ENCODE results near the gene PLPP4.
A peak's percentile ranks its signal among the peaks of the same experiment; 100 is the strongest.

Gene PLPP4

DNA sequence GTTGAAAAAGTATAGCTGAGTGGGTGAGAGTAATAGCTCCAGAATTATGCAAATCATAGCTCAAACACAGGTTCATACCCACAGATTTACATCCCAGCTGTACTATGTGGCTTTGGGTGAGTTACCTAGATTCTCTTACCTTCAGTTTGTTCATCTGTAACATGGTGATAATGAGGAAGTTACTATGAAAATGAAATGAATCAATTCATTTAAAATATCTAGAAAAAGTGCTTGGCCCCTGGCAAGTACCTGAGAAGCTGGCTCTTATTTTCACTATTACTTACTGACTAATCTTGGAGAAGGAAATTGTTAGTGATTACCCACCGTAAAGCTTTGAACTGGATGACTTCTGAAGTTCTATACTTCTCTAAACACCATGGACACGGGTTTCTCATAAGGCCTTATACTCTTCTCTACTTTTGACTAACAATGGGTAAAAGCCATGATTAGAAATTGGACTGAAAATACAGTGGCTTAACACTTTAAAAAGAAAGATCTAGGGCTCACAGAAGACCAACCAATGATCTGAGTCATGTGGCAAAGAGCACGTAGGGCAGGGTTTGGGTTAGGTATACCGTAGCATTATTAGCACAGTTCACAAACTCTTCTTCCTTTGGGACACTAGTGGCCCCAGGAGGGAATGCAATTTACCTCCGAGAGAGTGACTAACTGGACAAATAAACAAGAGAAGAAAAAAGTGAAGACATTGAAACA lies 149.2 kb downstream of the PLPP4 start:
- no peak overlapping the region for H3K4me3 ChIP-seq (ENCODE audit: extremely low read depth, insufficient read depth, low read length, poor library complexity, severe bottlenecking)
- H3K4me1 ChIP-seq (ENCODE audit: control insufficient read depth, insufficient read depth, low read length, poor library complexity, severe bottlenecking): peaks cover 4% of the 10 kb centered on the region
- H3K36me3 ChIP-seq (ENCODE audit: control insufficient read depth, insufficient read depth, low read length): no peaks in the 10 kb centered on the region
- peaks cover 9% of the 10 kb centered on the region for H3K9me3 ChIP-seq (ENCODE audit: control insufficient read depth, low read length)
- no peak overlapping the region for H3K27ac ChIP-seq (ENCODE audit: low read depth, low read length, severe bottlenecking)
- WGBS, 2 experiments (ENCODE audit: insufficient coverage in 2 of 2): 80% methylated on average over 1 of the region's 5 CpGs; no CpG with 5 or more reads in 1 of the 2 experiments

DNA sequence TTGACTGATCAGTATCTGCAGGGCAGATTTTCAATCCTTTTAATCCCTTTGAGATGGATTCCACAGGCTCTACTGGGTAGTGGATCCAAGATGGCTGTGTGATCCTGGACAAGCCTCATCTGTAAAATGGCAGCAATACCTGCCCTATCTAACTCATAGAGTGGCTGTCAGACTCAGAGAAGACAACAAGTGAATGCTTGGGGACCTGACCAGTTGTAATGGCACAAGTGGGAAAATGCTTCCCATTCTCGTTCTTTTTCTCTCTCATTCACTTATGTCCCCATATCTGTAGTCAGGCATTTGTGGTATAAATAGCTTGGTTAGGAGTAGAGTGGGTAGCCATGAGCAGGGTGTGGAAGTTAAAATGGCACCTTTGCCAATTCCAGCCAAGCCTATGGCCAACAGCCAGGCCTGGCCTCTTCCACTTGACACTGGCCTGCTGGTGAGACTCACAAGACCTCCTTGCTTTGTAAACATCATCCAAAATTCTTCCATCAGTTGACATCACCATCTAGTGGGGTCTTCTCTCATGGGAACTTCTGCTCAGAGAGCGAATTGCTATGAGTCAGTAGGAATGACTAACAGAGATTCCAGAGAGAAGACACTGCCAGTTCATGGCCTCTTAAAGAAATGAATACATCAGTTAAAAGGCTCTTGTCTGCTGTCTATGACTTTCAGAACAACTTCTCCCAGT lies 150.1 kb downstream of the PLPP4 start:
- no CpG with 5 or more reads among the region's 2 CpGs for WGBS, 2 experiments (ENCODE audit: insufficient coverage in 2 of 2)
- Histone ChIP-seq H3K27ac (ENCODE audit: low read depth, low read length, severe bottlenecking) (peak overlapping the region; percentile 51), H3K36me3 (ENCODE audit: control insufficient read depth, insufficient read depth, low read length) (no peaks in the 10 kb centered on the region), H3K4me1 (ENCODE audit: control insufficient read depth, insufficient read depth, low read length, poor library complexity, severe bottlenecking) (peaks cover 4% of the 10 kb centered on the region), H3K4me3 (ENCODE audit: extremely low read depth, insufficient read depth, low read length, poor library complexity, severe bottlenecking) (no peak overlapping the region), H3K9me3 (ENCODE audit: control insufficient read depth, low read length) (peaks cover 9% of the 10 kb centered on the region)

GRCh38 chr10:120607710-120608703 lies 151.0 kb downstream of the PLPP4 start:
- H3K4me3 ChIP-seq (ENCODE audit: extremely low read depth, insufficient read depth, low read length, poor library complexity, severe bottlenecking): no peak overlapping the region
- 91 to 100% methylated on average over 1 to 2 of the region's 5 CpGs for WGBS, 2 experiments (ENCODE audit: insufficient coverage in 2 of 2)

GRCh38 chr10:120609006-120609405 lies 152.0 kb downstream of the PLPP4 start:
- 93 to 94% methylated on average over 3 of the region's 5 CpGs for WGBS, 2 experiments (ENCODE audit: insufficient coverage in 2 of 2)

More at GRCh38 chr10:120607710-120608703, 151.0 kb downstream of the PLPP4 start:
- Histone ChIP-seq H3K27ac (ENCODE audit: low read depth, low read length, severe bottlenecking) (peak overlapping the region; percentile 51), H3K36me3 (ENCODE audit: control insufficient read depth, insufficient read depth, low read length) (no peaks in the 10 kb centered on the region), H3K9me3 (ENCODE audit: control insufficient read depth, low read length) (peaks cover 5% of the 10 kb centered on the region), H3K4me1 (ENCODE audit: control insufficient read depth, insufficient read depth, low read length, poor library complexity, severe bottlenecking) (peaks cover 4% of the 10 kb centered on the region)

DNA sequence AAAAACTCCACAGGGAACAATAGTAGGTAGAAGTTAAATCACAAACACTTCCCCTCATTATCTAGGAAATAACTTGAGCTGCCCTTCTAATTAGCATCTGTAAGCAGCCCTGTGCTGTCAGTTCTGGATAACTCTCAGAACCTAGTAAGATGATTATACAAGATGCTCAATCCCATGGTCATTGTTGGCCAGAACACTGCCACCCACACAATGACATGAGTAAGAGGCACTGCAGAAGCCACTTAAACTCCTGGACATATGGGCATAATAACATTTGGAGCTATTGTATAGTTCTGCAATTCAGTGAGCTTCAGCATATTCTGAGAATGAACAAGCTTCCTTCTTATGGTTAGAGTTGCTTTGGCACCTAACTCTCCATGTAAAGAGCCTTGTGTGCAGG lies 153.8 kb downstream of the PLPP4 start:
- Histone ChIP-seq H3K36me3 (ENCODE audit: control insufficient read depth, insufficient read depth, low read length) (no peaks in the 10 kb centered on the region), H3K27ac (ENCODE audit: low read depth, low read length, severe bottlenecking) (no peak overlapping the region), H3K4me1 (ENCODE audit: control insufficient read depth, insufficient read depth, low read length, poor library complexity, severe bottlenecking) (peaks cover 4% of the 10 kb centered on the region), H3K4me3 (ENCODE audit: extremely low read depth, insufficient read depth, low read length, poor library complexity, severe bottlenecking) (no peak overlapping the region), H3K9me3 (ENCODE audit: control insufficient read depth, low read length) (no peaks in the 10 kb centered on the region)

More at GRCh38 chr10:120609006-120609405, 152.0 kb downstream of the PLPP4 start:
- no peaks in the 10 kb centered on the region for H3K9me3 ChIP-seq (ENCODE audit: control insufficient read depth, low read length)
- no peak overlapping the region for H3K27ac ChIP-seq (ENCODE audit: low read depth, low read length, severe bottlenecking)
- H3K4me1 ChIP-seq (ENCODE audit: control insufficient read depth, insufficient read depth, low read length, poor library complexity, severe bottlenecking): peaks cover 4% of the 10 kb centered on the region
- no peak overlapping the region for H3K4me3 ChIP-seq (ENCODE audit: extremely low read depth, insufficient read depth, low read length, poor library complexity, severe bottlenecking)
- H3K36me3 ChIP-seq (ENCODE audit: control insufficient read depth, insufficient read depth, low read length): no peaks in the 10 kb centered on the region

DNA sequence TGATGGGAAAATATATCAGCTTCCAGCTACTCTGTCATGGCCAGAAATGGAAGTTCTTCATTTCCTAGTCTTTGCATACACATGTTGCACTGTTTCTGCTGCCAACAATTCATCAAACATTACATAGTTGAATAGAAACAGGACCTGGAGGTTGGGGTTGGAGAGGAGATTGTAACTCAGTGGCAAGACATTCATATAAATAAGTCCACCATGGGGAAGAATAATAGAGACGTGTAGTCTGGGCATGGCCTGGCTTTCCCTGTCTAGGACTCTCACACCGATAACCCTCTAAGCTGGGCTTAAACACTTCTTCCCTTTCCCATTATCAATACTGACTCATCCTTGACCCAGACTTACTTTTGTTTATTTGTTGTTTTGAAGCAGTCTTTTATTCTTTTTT lies 155.7 kb downstream of the PLPP4 start:
- Histone ChIP-seq H3K36me3 (ENCODE audit: control insufficient read depth, insufficient read depth, low read length) (no peaks in the 10 kb centered on the region), H3K4me1 (ENCODE audit: control insufficient read depth, insufficient read depth, low read length, poor library complexity, severe bottlenecking) (peaks cover 1% of the 10 kb centered on the region), H3K27ac (ENCODE audit: low read depth, low read length, severe bottlenecking) (no peak overlapping the region), H3K9me3 (ENCODE audit: control insufficient read depth, low read length) (peaks cover 3% of the 10 kb centered on the region), H3K4me3 (ENCODE audit: extremely low read depth, insufficient read depth, low read length, poor library complexity, severe bottlenecking) (no peak overlapping the region)
- WGBS, 2 experiments (ENCODE audit: insufficient coverage in 2 of 2): 80% methylated on average over 1 of the region's 2 CpGs; no CpG with 5 or more reads in 1 of the 2 experiments

GRCh38 chr10:120613180-120613579 lies 156.2 kb downstream of the PLPP4 start:
- Histone ChIP-seq H3K27ac (ENCODE audit: low read depth, low read length, severe bottlenecking) (no peak overlapping the region), H3K4me1 (ENCODE audit: control insufficient read depth, insufficient read depth, low read length, poor library complexity, severe bottlenecking) (no peaks in the 10 kb centered on the region), H3K36me3 (ENCODE audit: control insufficient read depth, insufficient read depth, low read length) (no peaks in the 10 kb centered on the region), H3K4me3 (ENCODE audit: extremely low read depth, insufficient read depth, low read length, poor library complexity, severe bottlenecking) (no peak overlapping the region), H3K9me3 (ENCODE audit: control insufficient read depth, low read length) (peaks cover 3% of the 10 kb centered on the region)
- no CpG with 5 or more reads among the region's 3 CpGs for WGBS, 2 experiments (ENCODE audit: insufficient coverage in 2 of 2)

DNA sequence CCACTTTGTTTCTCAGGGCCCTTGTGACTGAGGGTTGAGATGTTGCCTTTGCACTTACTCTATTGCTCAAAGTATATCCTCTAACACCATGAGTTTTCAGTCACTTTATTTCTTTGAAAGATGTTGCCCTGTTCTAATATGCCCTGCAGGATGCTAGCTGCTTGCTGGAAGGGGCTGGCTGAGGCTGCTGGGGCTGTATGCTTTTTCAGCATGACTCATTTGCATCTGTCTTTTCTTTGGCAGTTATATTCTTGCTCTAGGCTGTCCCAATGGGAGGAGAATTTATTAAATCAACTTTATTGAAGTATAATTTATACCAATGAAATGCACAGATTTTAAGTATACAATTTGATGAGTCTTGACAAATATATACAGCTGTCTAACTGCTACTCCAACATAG lies 157.7 kb downstream of the PLPP4 start:
- Histone ChIP-seq H3K9me3 (ENCODE audit: control insufficient read depth, low read length) (peaks cover 3% of the 10 kb centered on the region), H3K27ac (ENCODE audit: low read depth, low read length, severe bottlenecking) (no peak overlapping the region), H3K4me3 (ENCODE audit: extremely low read depth, insufficient read depth, low read length, poor library complexity, severe bottlenecking) (no peak overlapping the region), H3K36me3 (ENCODE audit: control insufficient read depth, insufficient read depth, low read length) (no peaks in the 10 kb centered on the region), H3K4me1 (ENCODE audit: control insufficient read depth, insufficient read depth, low read length, poor library complexity, severe bottlenecking) (no peaks in the 10 kb centered on the region)

GRCh38 chr10:120616311-120616911 lies 159.4 kb downstream of the PLPP4 start:
- peaks cover 3% of the 10 kb centered on the region for H3K9me3 ChIP-seq (ENCODE audit: control insufficient read depth, low read length)
- H3K4me1 ChIP-seq (ENCODE audit: control insufficient read depth, insufficient read depth, low read length, poor library complexity, severe bottlenecking): no peaks in the 10 kb centered on the region
- H3K36me3 ChIP-seq (ENCODE audit: control insufficient read depth, insufficient read depth, low read length): no peaks in the 10 kb centered on the region
- no peak overlapping the region for H3K27ac ChIP-seq (ENCODE audit: low read depth, low read length, severe bottlenecking)
- WGBS, 2 experiments (ENCODE audit: insufficient coverage in 2 of 2): no CpG with 5 or more reads among the region's 3 CpGs
- H3K4me3 ChIP-seq (ENCODE audit: extremely low read depth, insufficient read depth, low read length, poor library complexity, severe bottlenecking): no peak overlapping the region

GRCh38 chr10:120628197-120628596 lies 171.2 kb downstream of the PLPP4 start:
- H3K27ac ChIP-seq (ENCODE audit: low read depth, low read length, severe bottlenecking): no peak overlapping the region
- no peak overlapping the region for H3K4me3 ChIP-seq (ENCODE audit: extremely low read depth, insufficient read depth, low read length, poor library complexity, severe bottlenecking)
- H3K36me3 ChIP-seq (ENCODE audit: control insufficient read depth, insufficient read depth, low read length): no peaks in the 10 kb centered on the region
- H3K9me3 ChIP-seq (ENCODE audit: control insufficient read depth, low read length): no peaks in the 10 kb centered on the region
- 67% methylated on average over 1 of the region's 1 CpG; no CpG with 5 or more reads in 1 of the 2 experiments for WGBS, 2 experiments (ENCODE audit: insufficient coverage in 2 of 2)
- no peaks in the 10 kb centered on the region for H3K4me1 ChIP-seq (ENCODE audit: control insufficient read depth, insufficient read depth, low read length, poor library complexity, severe bottlenecking)

All from mesodermal cell (in vitro differentiated cells).